WI38 (cell line): ENCODE measurements around the gene PIM2.
"Not testable (repeated sequence)": the region's sequence is repeated elsewhere in the genome, so short reads cannot be mapped to it uniquely, and the experiment has no call there.

ENCODE experiments used
- H3K4me3 ChIP-seq: 2 replicates; pipeline ENCODE4 v1.5.1; 2011; ENCODE audit warnings: low read depth, mild to moderate bottlenecking, control low read depth, low read length
- CTCF ChIP-seq: IDR thresholded peaks from 2 replicates; pipeline ENCODE4 v1.5.1; 2012; ENCODE audit warnings: low read depth, mild to moderate bottlenecking, control low read depth, low read length

PIM2 gene

GRCh38 chrX:48890934-48891401 lies 27.9 kb downstream of the PIM2 start:
- no peak for TF ChIP-seq CTCF

GRCh38 chrX:48890296-48890925 lies 28.4 kb downstream of the PIM2 start:
- TF ChIP-seq CTCF: no peak
- peak overlapping the region; percentile 53; the same call in 1 of the 2 replicates for H3K4me3 ChIP-seq

More at GRCh38 chrX:48890934-48891401, 27.9 kb downstream of the PIM2 start:
- peak overlapping the region; percentile 53 for H3K4me3 ChIP-seq

GRCh38 chrX:48886586-48886985 lies 32.2 kb downstream of the PIM2 start:
- not testable (repeated sequence) for H3K4me3 ChIP-seq

GRCh38 chrX:48883729-48884128 lies 35.1 kb downstream of the PIM2 start:
- TF ChIP-seq CTCF: no peak
- H3K4me3 ChIP-seq: no peak overlapping the region

GRCh38 chrX:48876944-48877343 lies 41.9 kb downstream of the PIM2 start:
- not testable (repeated sequence) for H3K4me3 ChIP-seq

GRCh38 chrX:48872017-48872416 lies 46.8 kb downstream of the PIM2 start:
- not testable (repeated sequence) for H3K4me3 ChIP-seq

- H3K4me3 ChIP-seq: no peak overlapping the region
- no peak for TF ChIP-seq CTCF
Measured at GRCh38 chrX:48864210-48864609, 54.6 kb downstream of the PIM2 start.
